Measurements from ENCODE around the gene CHAF1A. TPM values are rescaled to one million over a fixed set of nuclear protein-coding genes. Genes with fewer than 3 reads are reported as not detected.

Gene CHAF1A
- total and polyA plus RNA-seq, 10 donors: 3.8 to 17.9 (median 10.0) TPM

GRCh38 chr19:4431808-4432674 is 29.6 kb downstream of the CHAF1A start:
- peak; percentile 46 to 68 (median 64) for TF ChIP-seq POLR2AphosphoS5 (IDR thresholded peaks at IDR 0.05)
- TF ChIP-seq POLR2A (IDR thresholded peaks at IDR 0.05): no peak
- TF ChIP-seq CTCF (IDR thresholded peaks at IDR 0.05 in 8 of 11, conservative IDR thresholded peaks at IDR 0.05 in 3 of 11): no peak
- H3K4me3 ChIP-seq: peak overlapping the region in 1 of 8 donors; percentile 44
- no peaks in the 10 kb centered on the region for H3K27me3 ChIP-seq (replicated peaks in 1 of 7)
- H3K27ac ChIP-seq: peak overlapping the region in 7 of 8 donors; percentile 23 to 79 (median 65)
- peak; percentile 80 for DNase-seq
- H3K36me3 ChIP-seq: peaks cover 0 to 94% (median 23%) of the 10 kb centered on the region in 6 donors
- WGBS, 5 donors: 48 to 69% (median 52%) methylated on average over 13 to 26 of the region's 26 CpGs
- peaks cover 2 to 34% (median 24%) of the 10 kb centered on the region in 6 donors for H3K4me1 ChIP-seq
- intact Hi-C loops (cut with DNase I; ENCODE audit: low total_unique reads): no loop called here
- H3K9me3 ChIP-seq: no peaks in the 10 kb centered on the region

GRCh38 chr19:4432918-4433506 is 30.6 kb downstream of the CHAF1A start:
- peak overlapping the region in 1 of 8 donors; percentile 54 for H3K27ac ChIP-seq
- intact Hi-C loops (cut with DNase I; ENCODE audit: low total_unique reads): no loop called here
- peaks cover 2 to 34% (median 24%) of the 10 kb centered on the region in 6 donors for H3K4me1 ChIP-seq
- no peak overlapping the region for H3K4me3 ChIP-seq
- no peaks in the 10 kb centered on the region for H3K27me3 ChIP-seq (replicated peaks in 1 of 7)
- no peaks in the 10 kb centered on the region for H3K9me3 ChIP-seq
- DNase-seq: no peak
- WGBS, 5 donors: 89 to 95% (median 93%) methylated on average over 17 to 28 of the region's 28 CpGs
- TF ChIP-seq POLR2AphosphoS5 (IDR thresholded peaks at IDR 0.05) (no peak), POLR2A (IDR thresholded peaks at IDR 0.05) (no peak), CTCF (IDR thresholded peaks at IDR 0.05 in 8 of 11, conservative IDR thresholded peaks at IDR 0.05 in 3 of 11) (no peak)
- peaks cover 0 to 96% (median 23%) of the 10 kb centered on the region in 6 donors for H3K36me3 ChIP-seq

GRCh38 chr19:4434391-4434790 is 32.0 kb downstream of the CHAF1A start:
- no peak overlapping the region for H3K27ac ChIP-seq
- WGBS, 5 donors: 94 to 97% (median 94%) methylated on average over 9 of the region's 9 CpGs
- no peaks in the 10 kb centered on the region for H3K27me3 ChIP-seq (replicated peaks in 1 of 7)
- no peak overlapping the region for H3K4me3 ChIP-seq
- H3K36me3 ChIP-seq: peaks cover 0 to 96% (median 21%) of the 10 kb centered on the region in 6 donors
- intact Hi-C loops (cut with DNase I; ENCODE audit: low total_unique reads): no loop called here
- no peak for TF ChIP-seq CTCF (IDR thresholded peaks at IDR 0.05 in 8 of 11, conservative IDR thresholded peaks at IDR 0.05 in 3 of 11)
- TF ChIP-seq POLR2AphosphoS5 (IDR thresholded peaks at IDR 0.05): no peak
- TF ChIP-seq POLR2A (IDR thresholded peaks at IDR 0.05): no peak
- no peak for DNase-seq
- no peaks in the 10 kb centered on the region for H3K9me3 ChIP-seq
- peaks cover 2 to 34% (median 24%) of the 10 kb centered on the region in 6 donors for H3K4me1 ChIP-seq

- Histone ChIP-seq H3K27me3 (replicated peaks in 1 of 7) (no peaks in the 10 kb centered on the region), H3K4me3 (no peak overlapping the region), H3K27ac (no peak overlapping the region), H3K4me1 (peaks cover 0 to 21% (median 16%) of the 10 kb centered on the region in 6 donors), H3K9me3 (no peaks in the 10 kb centered on the region), H3K36me3 (peaks cover 0 to 96% (median 13%) of the 10 kb centered on the region in 6 donors)
- 91 to 96% (median 93%) methylated on average over 7 of the region's 7 CpGs for WGBS, 5 donors
- no peak for DNase-seq
- intact Hi-C loops (cut with DNase I; ENCODE audit: low total_unique reads): no loop called here
- no peak for TF ChIP-seq POLR2A (IDR thresholded peaks at IDR 0.05)
- no peak for TF ChIP-seq CTCF (IDR thresholded peaks at IDR 0.05 in 8 of 11, conservative IDR thresholded peaks at IDR 0.05 in 3 of 11)
- no peak for TF ChIP-seq POLR2AphosphoS5 (IDR thresholded peaks at IDR 0.05)
Observed at GRCh38 chr19:4436231-4436630, 33.8 kb downstream of the CHAF1A start.
